Endothelial cell of umbilical vein (primary cell): ENCODE measurements around the gene LENEP.

ENCODE experiments used
- JUN ChIP-seq: IDR thresholded peaks from 2 replicates; pipeline ENCODE4 v1.6.1; 2011; ENCODE audit warnings: borderline replicate concordance, low read depth; ENCODE audit not compliant: insufficient read length, insufficient read depth
- MAX ChIP-seq: IDR thresholded peaks from 2 replicates; pipeline ENCODE4 v1.6.1; 2011; ENCODE audit not compliant: insufficient read depth, insufficient read length

- TF ChIP-seq JUN (no peak), MAX (no peak)
Measured at GRCh38 chr1:154996966-154997701, 3.7 kb downstream of the LENEP start.
